ENCODE measurements around the gene PPIL6.

- TF ChIP-seq CTCF (IDR thresholded peaks at IDR 0.05): no peak
- TF ChIP-seq POLR2AphosphoS5 (IDR thresholded peaks at IDR 0.05): no peak
Observed at GRCh38 chr6:109406196-109406595, 34.2 kb downstream of the PPIL6 start.

All from transverse colon (tissue), 4 donors.